Activated T-cell treated with anti-CD3 and anti-CD28 coated beads, Interleukin-2, amount 50 U/mL, for 1 hour (primary cell): Measurements from ENCODE around the gene ARL11.
A peak's percentile ranks its signal among the peaks of the same experiment; 100 is the strongest.
"Not testable (repeated sequence)": the region's sequence is repeated elsewhere in the genome, so short reads cannot be mapped to it uniquely, and the experiment has no call there.

ENCODE experiments used
- DNase-seq: peaks from one replicate; pipeline ENCODE4 v3.0.0-alpha.2; 2020

Gene ARL11

DNA sequence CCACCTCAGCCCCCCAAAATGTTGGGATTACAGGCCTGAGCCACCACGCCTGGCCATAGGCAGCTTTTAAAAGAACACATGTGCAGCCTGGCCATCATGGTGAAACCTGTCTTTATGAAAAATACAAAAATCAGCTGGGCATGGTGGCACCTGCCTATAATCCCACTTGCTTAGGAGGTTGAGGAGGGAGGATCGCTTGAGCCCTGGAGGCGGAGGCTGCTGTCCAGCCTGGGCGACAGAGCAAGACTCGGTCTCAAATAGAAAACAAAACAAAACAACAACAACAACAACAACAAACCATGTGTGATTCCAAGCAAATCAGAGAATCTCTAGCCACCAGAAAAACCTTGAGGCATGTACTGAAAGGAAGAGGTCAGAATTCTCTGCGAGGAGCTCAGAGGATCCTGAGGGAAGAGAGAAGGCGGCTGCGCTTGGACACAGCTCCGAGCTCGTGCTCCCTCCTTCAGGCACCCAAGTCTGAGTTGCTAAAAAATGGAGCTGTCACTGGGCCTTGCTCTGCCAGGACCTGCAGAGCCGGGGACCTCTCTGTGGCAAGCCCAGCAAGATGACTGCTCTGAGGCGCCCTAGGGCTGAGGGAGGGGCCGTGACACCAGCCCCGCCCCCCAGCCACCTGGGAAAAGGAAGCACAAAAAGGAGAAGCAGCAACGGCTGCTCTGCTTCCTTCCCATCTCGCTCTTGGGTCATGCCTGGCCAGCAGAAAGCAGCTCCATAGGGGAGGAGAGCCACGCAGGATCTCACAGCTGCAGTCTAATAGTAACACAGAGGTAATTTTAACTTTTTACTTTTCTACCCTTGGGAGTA lies at the start of gene ARL11:
TSS of gene ARL11 (plus strand) at position 677 of the 822 bp plus-strand sequence. CDS start 1,941 bp downstream, outside the sequence.
- DNase-seq, result peak; percentile 61

DNA sequence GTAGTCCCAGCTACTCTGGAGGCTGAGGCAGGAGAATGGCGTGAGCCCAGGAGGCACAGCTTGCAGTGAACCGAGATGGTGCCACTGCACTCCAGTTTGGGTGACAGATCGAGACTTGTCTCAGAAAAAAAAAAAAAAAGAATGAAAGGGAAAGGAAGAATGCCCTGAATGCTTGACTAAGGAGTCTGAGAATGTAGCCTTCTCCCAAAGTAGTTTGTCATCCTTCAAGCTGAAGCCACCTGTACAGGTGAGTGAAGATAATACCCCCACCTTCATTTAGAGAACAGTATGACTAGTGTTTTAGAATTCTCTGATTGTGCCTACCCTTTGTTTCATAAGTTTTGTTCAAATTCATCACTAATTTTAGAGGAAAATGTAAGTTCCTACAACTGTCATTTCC lies 48.8 kb upstream of the ARL11 start:
- no peak for DNase-seq

DNA sequence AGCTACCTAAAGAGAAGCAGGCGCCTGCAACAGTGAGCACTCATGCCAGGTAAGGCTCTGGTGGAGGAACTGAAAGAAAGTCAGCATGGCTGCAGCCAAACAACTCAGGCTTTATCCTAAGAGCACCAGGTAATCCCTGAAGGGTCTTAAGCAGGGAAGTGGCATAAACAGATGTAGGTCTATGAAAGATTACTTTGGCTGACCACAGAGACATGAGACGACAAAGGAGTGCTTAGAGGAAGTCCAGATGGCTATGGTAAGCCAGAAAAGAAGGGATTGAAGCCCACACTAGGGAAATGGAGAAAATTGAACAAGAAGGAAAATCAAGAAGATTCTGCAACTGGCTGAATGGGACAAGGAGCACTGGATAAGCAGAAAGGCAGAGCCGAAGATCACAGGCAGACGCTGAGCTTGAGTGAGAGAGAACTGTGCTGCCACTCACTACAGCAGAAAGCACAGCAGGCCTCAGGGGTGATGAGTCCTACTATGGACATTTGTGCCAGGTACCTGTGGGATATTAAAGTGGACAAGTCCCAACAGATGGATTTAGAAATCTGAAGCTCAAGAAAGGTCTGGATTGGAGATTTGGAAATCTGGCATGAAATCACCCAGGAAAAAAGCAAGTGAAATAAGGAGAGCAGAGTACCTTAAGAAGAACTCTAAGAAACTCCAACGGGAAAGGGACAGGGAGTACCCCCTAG lies 47.2 kb upstream of the ARL11 start:
- DNase-seq, result no peak

DNA sequence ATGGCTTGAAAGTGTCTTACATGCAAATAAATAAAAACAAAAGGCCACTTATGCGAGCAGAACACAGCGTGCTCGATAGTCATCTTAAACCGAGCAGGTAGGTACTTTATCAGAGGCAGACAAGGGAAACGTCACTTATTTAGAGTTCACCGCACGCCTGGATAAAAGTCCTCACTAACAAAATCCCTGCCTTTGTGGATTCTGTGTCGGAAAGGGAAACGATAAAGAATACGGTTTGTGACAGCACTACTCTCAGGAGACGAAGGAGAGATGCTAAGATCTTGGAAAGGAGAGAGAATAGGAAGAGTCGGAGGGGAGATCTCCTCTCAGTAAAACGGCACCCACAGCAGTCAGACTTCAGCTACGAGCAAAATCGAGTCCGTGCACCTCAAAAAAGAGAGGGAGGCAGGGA lies 43.5 kb upstream of the ARL11 start:
- DNase-seq, result no peak

DNA sequence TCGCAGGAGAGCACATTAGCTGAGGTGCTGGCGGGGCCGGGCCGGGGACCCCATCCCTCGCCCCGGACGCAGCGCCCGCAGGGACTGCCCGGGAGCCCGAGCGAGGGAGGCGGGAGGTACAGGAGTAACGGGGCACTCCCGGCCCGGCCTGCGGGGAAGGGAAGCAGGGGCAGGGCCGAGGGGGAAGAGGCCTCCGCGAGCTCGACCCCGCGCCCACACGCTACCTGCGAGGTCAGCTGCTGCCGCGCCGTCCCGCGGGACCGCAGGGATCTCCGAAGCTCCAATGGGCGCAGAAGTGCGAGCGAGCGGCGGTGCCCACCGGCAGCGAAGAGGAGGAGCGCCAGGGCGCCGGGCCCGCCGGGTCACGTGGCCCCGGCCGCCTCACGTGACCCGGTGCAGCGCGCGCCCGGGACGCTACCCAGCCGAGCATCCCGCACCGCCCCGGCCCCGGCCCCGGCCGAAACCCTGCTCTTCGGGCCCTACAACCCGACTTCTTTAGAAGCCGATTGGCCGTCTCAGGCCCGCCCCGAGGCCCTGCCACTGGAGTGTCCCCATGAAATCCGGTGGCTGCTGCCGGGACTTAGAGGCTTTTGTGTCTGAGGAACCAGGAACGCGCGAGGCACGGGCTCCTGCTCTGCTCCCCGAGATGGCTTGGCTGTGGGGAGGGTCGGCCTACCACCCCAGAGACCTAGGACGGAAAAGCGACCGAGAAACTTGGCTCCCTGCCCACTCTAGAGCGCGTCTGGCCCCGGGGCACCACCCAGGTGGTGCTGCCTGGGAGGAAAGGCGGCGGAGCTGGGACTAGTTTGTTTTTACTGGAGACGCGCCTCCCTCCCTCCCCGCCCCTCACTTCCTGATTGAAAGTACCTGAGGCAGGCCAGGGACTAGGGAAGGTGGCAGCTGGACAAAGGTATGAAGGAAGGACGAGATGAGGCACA lies 42.8 kb upstream of the ARL11 start, which contains the start of gene RCBTB1:
TSS of gene RCBTB1 (minus strand) at position 339 of the 938 bp plus-strand sequence. CDS start 18,279 bp downstream, outside the sequence.
- peak; percentile 75 for DNase-seq

DNA sequence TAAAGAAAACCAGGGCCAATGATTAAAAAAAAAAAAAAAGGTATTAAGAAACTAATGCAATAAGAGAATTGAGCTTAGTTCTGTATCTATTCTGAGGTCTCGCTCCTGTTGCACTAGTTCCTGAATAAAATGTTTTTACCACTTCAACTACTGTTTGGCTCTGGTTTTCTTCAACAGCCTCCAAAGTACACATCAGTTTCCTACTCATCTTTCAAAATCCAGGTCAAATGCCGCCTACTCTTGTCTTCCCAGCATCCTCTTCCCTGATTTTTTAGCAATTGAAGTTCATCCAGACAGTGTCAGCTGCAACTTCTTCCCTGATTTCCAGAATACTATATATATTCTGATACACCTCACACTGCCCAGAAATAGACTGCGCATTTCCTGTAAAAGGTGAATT lies 41.6 kb upstream of the ARL11 start:
- no peak for DNase-seq

DNA sequence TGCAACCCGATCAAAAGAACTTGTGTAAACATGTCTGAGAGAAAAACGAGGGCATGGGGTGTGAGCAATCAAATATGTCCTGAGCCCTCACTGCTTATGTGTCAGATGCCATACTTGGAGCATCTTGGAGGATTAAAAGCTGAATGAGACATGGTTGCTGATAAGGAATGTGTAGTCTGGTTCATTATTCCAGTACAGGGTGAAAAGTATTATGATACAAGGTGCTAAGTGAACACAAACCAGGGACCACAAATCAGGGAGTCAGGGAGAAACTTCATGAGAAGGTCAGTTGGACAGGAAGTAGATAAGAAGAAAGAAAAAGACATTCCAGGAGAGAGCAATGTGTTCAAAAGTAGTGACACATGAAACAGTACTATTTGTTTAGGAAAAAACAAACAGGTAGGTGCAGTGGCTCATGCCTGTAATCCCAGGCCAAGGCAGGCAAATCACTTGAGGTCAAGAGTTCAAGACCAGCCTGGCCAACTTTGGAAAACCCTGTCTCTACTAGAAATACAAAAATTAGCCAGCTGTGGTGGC lies 40.9 kb upstream of the ARL11 start:
- no peak for DNase-seq

DNA sequence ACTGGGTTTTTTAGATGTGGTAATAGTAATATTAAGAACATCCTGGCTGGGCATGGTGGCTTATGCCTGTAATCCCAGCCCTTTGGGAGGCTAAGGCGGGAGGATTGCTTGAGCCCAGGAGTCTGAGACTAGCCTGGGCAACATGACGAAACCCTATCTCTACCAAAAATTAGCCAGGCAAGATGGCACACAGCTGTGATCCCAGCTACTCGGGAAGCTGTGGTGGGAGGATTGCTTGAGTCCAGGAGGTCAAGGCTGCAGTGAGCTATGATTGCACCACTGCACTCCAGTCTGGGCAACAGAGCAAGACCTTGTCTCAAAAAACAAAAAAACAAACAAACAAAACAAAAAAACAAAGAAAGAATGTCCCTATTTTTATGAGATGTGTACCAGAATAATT lies 37.6 kb upstream of the ARL11 start:
- not testable (repeated sequence) for DNase-seq

DNA sequence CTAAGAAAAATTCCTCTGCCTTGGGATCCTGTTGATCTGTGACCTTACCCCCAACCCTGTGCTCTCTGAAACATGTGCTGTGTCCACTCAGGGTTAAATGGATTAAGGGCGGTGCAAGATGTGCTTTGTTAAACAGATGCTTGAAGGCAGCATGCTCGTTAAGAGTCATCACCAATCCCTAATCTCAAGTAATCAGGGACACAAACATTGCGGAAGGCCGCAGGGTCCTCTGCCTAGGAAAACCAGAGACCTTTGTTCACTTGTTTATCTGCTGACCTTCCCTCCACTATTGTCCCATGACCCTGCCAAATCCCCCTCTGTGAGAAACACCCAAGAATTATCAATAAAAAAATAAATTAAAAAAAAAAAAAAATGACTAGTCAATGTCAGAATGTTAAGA lies 34.4 kb upstream of the ARL11 start:
- not testable (repeated sequence) for DNase-seq

DNA sequence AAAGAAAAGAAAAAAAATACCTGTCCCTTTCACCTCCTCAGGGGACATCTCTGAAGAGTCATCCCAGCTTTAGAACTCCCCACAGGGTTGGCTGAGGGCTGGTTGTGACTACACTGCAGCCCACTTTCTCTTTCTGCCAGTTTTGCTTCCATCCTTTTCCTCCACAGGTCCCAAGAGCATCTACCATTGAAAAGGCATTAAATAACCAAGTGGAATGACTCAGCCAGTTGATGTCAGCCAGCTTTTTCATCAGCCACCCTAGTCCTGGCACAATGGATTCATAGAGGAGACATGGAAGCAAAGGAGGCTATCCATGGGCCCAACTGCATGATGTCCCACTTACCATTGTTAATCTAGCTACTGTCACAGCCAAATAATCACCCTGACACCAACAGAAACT lies 33.7 kb upstream of the ARL11 start:
- no peak for DNase-seq

DNA sequence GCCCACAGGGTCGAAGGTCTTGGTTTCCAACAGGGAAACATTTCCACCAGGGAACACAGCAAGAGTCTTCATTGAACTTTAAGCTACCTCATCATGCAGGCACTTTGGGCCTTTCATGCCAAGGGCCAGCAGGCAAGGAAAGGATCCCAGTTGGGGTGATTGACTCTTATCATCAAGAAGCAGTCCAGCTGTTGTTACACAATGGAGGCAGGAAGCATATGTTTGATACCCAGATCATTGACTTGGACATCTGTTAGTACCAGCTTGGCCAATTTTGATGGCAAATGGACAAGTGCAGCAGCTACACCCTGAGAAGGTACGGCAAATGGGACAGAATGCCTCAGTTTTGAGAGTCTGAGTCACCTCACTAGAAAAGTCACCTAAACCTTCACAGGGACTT lies 32.1 kb upstream of the ARL11 start:
- DNase-seq, result no peak

DNA sequence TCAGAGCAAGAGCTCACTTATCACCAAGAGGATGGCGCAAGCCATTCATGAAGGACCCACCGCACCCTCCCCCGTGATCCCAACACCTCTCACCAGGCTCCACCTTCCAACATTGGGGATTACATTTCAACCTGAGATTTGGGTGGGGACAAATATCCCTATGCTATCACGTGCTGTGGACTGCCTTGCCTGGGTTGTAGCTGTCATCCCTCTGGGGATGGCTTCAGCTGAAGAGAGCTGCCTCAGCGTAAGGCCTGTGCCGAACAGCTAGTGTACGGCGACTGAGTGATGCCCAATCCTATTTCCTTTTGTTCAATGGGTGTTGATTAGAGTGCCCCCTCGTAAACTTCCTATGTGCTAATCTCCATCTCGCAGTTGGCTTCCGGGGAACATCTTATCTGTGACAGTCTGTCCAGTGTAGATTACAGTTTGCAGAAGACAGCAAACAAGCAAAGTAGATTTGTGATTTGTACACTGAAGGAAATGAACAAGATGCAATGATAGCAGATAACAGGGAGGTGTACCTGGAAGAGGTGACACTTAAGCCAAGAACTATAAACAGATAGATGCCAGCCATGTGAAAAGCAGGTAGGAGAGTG lies 31.2 kb upstream of the ARL11 start:
- no peak for DNase-seq

DNA sequence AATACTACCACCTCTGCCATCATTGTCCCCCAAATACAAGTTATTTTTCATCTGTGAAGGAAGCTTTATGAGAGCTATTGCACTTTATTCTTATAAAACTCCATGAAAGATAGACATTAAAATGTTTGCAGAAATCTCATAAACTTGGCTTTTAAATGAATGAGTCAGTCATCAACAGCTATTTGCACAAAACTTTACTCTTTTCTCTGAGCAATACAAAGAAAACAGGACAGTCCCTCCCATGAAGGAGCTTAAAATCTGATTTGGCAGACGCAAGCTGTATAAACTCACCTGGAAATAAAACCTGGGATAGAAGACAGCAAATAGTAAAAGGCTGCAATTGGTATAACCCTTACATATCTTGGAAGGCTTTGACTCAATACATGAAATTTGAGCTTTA lies 26.3 kb upstream of the ARL11 start:
- no peak for DNase-seq

DNA sequence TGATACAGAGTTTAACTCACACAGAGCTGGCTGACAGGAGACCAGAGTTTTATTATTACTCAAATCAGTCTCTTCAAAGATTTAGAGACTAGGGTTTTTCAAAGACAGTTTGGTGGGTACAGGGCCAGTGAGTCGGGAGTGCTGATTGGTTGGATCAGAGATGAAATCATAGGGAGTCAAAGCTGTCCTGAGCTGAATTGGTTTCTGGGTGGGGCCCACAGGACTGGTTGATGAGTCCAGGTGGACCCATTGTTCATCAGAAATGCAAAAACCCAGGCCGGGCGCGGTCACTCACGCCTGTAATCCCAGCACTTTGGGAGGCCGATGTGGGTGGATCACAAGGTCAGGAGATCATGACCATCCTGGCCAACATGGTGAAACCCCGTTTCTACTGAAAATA lies 25.7 kb upstream of the ARL11 start:
- not testable (repeated sequence) for DNase-seq

DNA sequence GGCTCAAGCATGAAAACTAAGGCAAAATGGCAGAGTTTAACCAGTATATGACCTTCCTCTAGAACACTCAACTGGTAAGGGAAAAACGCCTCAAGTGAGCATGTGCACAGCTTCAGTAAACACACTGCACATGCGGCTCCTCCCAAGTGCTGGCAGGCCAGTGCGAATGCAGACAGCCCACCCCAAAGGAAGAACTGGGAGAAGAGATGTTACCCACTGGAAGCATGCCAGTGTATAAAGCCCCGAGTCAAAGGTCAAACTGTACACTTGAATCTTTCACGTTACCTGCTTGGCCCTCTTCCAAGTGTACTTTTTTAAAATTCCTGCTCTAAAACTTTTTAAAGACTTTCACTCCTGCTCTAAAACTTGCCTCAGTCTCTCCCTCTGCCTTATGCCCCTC lies 23.7 kb upstream of the ARL11 start:
- DNase-seq, result no peak

DNA sequence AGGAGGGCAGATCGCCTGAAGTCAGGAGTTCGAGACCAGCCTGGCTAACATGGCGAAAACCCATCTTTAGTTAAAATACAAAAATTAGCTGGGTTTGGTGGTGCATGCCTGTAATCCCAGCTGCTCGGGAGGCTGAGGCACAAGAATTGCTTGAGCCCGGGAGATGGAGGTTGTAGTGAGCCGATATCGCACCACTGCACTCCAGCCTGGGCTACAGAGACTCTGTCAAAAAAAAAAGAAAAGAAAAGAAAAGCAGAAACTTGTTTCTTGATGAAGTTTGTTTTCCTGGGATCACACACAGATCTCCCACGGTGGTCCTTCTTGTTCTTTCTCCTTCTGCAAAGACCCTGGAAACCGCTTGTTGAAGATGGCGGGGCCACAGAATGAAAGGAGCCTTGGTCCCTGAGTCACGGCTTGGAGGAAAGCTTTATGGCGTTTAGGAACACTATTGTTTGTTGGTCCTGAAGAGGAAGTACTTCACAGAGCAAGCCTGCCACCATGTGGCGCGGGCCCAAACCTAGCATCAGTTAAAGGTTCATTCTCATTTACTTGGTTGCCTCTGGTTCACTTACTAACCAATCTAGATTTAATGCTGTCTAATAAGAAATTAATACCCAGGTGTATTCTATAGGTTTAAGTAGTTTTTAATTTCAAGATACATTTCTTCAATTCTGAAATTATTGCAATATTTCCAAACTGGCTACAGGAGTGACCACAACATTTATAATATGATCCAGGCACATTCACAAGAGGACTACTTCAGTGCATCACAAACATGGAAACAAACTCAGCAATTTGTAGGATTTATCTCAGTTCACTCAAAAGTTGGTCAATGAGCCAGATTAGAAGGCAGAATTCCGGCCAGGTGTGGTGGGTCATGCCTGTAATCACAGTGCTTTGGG lies 21.3 kb upstream of the ARL11 start:
- peak; percentile 82 for DNase-seq

DNA sequence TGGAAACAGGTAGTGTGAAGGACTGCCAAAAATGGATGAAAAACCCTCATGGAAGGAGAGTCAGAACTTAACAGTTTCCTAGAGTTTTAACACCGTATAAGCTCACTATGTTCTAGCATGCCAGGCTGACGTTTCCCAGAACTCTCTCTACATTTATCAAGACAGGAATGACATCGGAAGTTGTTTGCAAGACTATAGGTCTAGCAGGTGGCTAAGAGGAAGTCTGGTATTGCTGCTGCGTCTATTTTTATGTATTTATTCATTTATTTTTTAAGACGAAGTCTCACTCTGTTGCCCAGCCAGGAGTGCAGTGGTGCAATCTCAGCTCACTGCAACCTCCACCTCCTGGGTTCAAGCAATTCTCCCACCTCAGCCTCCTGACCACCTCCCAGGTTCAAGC lies 20.5 kb upstream of the ARL11 start:
- DNase-seq, result no peak

DNA sequence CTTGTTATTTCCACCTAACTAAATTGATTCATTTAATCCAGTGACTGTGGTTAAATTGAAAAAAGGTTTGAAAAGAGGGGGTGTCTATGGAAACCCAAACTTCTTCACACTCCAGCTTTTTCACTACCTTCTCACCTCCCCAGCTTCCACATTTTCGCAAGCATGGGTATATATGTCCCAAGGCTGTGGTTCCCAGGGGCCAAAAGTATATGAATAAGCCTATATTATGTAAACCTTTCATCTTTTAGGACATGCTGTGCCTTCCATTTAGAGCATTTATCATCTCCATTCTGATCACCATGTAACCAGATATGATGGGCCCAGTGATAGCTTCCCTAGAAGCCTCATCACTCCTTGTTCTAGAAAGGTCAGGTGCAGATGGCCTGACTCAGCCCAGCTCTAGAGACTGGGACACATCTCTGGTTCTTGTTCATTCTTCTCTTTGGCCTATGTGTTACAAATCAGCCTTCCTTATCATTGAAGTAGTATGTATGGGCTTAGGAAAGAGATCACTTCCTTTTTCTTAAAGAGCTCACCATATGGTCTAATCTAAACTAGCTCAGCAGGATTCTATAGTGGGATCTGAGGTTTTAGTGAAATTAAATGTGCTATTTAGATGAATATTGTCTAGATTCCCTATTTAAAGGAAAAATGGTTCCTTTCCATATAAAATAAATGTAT lies 19.5 kb upstream of the ARL11 start:
- no peak for DNase-seq

DNA sequence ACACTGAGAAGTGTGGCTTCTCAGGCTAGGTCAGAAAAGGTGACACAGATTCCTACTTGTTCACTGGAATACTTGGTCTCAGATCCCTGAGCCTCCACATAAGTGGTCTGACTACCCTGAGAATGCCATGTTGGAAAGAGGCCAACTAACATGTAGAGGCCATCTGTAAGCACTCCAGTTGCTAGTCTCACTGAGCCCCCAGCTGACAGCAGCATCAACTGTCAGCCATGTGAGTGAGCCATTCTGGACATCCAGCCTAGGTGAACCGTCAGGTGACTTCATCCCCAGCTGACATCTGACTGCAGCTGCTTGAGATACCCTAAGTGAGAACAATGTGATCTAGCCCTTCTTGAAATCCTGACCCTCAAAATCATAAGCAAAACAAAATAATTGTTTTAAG lies 18.1 kb upstream of the ARL11 start:
- DNase-seq, result no peak

DNA sequence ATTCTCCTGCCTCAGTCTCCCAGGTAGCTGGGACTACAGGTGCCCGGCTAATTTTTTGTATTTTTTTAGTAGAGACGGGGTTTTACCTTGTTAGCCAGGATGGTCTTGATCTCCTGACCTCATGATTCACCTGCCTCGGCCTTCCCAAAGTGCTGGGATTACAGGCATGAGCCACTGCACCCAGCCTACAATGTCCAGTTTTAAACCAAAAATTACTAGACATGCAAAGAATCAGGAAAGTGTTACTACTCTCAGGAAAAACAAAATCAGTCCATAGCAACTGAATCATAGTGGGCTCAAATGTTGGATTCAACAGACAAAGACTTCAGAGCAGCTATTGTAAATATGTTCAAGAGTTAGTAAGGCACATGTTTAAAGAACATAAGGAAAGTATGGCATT lies 16.3 kb upstream of the ARL11 start:
- DNase-seq, result not testable (repeated sequence)
